ENCODE measurements around the gene KLHL40.

The KLHL40 gene

DNA sequence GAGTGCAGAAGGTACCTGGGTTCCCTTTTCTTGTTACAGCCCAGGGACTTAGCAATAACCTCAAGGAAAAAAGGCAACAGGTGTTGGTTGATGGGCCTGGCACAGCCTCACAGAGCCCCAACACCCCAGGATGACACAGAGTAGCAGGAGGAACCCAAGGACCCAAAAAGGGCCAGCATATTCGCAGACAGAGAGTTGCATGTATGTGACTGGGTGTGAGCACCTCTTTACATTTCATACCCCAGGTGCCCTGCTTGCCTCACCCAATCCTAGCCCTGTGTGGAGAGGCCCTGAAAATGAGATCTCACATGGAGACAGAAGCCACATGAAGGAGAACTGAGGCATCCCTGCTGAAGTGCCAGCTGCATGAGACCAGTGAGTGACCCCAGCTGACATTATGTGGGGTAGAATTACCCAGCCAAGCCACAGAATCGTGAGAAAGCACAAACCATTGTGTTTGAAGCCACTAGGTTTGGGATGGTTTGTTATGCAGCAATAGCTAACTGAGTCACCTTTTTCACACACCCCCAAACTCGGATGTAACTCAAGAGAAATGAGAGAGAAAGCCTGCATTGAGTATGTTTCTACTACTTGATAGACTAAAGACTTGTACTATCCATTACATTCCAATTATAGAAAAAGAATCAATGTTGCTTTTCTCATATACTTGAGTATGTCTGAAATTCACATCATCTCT, 43.5 kb downstream of the KLHL40 start:
- FAIRE-seq = no peak

DNA sequence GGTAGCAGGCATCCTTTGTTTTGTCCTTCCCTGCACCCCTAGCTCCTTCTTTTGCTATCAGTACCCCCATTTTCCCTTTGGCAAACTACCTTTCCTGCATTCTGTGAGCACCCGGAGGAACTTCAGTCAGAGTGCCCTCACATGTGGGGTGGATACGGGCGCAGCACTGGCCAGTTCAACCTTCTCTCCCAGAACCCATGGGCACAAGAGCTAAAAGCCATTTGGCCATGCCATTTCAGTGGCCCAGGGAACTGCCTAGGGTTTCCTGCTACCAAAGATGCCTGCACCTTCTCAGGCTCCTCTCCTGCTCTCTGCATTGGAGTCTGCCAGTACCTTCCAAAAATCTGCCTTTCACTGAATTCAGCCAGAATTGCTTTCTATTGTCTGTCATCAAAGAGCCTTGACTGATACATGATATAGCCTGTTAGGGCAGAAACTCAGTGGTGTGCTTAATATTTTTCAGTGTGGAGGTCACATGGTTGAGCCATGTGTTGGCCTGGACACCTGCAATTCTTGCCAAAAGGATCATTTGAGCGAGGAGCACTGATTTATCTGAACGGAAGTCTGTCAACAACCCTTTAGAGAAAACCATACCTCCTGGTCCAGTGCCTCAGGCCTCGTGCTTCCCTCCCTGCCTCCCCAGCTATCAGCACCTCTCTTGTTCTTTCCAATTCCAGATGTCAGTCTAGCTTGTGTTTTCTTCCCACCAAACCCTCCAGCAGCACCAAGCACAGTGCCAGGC, 44.2 kb downstream of the KLHL40 start:
- FAIRE-seq = no peak

DNA sequence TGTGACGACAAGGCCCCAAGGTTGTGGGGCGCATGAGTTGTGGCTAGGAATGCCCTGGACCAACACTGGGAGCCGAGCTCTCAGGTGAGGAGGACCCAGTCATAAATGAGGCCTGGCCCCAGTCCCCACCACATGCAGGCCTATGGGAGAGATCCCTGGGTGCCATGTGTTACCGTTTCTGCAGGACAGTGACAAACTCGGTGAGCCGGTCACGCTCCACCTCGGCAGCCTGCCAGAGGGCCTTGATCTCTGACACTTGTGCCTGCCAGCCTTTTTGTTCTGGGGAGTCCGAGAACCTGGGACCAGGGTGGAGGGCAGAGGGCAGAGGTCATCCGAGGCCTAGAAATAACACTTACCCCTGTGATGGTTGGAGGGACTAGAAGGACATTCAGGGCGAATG, 45.0 kb downstream of the KLHL40 start:
- FAIRE-seq = no peak

DNA sequence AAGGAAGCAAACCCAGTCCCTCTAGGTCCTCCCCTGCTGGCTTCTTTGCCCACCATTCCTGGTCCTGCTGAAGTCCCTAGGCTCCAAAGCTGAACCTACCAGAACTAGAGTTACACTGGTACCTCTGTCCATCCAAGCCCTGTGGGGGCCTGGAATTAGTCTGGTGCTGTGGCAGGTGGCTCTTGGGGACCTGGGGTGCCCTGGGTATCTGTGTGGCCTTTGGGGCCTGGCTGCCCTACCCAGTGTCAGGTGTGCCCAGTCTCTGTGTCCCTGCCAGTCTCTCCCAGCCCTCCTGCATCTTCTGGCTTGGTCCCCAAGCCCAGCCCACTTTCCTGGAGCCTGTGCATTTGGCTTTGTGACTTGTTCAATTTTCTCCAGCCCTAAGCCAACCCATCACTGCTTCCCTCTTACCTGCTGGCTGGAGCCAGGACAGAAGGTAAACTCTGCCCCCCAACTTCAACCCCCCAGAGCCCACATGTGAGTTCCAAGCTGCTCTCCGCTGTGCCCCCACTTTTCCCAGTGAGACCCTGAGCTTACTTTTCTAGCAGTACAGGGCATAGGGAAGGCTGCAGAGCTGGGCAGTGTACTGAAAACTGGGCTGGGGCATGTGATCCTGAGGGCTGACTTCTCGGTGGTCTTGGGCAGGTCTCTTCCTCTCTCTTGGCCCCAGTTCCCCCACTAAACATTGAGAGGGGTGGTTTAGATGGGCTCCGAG, 45.5 kb downstream of the KLHL40 start:
- FAIRE-seq = no peak

DNA sequence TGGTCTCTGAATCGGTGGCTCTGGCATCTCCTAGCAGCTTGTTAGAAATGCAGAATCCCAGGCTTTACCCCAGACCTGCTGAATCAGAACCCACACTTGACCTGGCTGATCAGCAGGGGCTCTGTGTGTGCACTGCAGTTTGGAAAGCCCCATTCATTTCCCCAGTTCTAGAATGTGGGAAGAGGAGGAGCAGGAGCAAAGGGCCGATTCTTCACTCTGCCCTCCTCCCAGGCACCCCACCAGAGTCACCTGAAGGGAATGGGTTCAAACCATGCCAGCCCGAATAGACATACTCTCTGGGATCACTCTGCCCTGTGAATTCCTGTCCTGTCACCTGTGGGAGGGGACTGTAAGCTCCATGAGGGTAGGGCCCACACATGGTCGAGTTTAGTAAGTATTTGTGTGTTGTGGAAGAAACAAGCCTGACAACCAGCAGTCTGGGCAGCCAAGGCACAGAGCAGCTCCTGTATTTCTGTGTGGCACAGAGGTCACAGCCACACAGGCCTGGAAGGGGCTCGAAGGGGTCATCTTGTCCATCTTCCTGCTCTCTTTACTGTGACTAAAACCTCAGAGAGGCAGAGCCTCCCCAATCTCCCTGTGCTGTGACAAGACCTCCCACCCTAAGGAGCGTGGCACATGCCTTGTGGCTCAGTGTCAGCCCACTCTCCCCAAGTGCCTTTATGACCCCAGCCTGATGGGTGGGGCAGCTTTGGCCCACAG, 46.3 kb downstream of the KLHL40 start:
- FAIRE-seq = no peak

DNA sequence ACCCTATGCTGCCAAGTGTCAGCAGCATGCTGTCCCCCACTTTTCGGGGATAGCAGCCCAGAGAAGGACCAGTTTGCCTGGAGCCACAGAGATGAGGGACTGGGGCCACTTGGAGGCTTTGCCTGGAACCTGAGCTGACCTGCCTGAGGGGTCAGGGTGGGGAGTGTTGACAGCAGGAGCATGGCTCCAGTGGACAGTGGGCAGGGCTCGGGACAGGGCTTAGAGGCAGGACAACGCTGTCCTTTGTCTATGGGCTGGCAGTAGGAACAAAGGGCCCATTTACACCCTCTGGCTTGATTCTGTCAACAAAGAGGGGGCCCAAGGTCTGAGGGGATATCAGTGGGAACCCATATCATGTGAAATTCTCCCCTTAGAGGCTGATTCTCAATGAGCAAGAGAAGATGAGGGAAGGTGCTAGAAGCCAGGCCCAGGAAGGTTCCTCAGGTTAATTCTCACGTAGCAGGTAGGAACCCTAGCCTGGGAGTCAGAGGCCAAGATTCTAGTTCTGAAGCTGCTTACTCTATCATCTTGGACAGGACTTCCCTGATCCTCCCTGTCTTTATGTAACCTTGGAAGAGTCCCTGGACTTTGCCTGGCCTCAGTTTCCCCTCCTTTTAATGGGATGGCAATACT, 47.0 kb downstream of the KLHL40 start:
- FAIRE-seq = no peak

DNA sequence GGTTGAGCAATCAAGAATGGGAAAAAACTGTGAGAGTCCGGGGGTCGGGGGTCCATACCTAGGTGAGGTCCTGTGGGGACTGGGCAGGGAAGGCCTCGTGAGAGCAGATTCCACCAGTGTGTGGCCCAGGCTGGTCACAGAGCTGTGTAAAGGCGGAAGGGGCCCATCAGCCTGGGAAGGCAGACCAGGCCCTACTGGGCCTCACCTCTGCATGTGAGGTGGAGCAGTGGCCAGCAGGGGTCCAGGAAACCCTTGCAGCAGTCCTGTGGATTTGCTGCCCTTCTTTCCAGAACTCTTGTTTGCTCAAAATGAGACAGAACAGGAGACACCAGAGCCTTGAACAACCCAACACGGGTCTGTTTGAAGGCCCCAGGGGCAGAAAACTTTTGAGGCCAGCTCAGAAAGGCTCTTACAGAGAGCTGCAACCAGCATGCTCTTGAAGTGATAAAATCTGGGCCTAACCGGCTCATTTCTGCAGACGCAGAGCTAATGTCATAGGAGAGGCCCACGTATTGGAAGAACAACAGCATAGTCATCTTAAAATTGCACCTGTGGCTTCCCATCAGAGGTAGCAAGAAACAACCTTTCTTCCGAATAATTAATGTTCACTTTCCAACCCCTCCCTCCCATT, 47.6 kb downstream of the KLHL40 start:
- no peak for FAIRE-seq

DNA sequence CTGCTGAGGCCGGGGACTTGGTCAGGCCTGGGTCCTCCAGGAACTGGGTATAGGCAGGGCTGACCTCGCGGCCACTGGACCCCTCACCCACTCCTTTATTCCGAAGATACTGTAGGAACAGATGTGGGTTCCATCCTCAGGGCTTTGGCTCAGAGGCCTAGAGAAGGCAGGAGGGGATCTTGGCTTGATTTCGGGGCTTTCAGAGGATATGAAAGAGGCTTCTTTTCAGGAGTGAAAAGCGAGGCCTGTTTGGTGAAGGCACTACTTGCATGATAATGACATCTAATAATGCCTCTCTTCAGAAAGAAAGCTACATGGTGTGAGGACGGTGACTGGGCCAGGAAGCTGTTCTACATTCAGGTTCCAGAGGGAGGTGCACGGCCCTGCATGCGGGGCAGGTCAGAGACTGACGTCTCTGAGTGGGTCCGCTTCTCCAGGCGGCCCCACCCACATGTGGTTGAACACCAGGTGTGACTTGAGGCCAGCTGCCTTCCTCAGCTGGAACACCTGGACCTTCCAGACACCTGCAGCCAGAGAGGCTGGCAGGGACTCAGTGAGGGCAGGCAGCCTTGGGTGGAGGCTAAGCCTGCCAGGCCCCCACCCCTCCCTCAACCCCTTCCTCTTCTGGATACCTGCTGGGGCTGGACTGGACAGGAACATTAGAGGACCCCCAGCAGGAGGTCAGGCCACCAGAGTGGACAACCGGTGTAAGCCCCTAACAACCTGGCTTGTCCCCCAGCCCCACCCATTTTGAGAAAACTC, 48.3 kb downstream of the KLHL40 start:
- no peak for FAIRE-seq

DNA sequence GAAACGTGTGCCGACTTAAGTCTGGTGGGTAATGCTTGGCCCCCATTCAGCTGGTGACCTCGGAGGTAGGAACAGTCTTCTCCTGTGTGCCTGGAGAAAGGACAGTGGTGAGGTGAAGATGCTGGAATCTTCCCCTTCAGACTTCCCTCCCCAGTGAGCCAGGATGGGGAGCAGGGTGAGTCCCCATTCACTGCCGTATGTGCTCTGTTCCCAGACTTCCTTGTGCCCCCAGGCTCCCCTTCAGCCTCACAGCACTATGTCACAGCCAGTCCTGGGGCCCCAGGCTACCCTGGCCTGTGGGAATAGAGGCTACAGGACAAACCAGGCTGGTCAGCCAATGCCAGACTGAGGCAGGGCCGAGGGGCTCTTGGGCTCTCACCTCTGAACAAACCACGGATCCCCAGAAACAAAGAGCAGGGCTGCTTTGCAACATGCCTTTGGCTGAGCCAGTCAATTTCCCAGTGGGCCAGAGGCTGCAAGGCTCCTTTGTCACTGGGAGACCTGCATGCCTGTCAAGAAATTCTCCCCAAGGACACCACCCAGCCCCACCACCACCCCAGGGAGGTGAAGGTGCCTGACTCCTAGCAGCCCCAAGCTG, 49.0 kb downstream of the KLHL40 start:
- no peak for FAIRE-seq

DNA sequence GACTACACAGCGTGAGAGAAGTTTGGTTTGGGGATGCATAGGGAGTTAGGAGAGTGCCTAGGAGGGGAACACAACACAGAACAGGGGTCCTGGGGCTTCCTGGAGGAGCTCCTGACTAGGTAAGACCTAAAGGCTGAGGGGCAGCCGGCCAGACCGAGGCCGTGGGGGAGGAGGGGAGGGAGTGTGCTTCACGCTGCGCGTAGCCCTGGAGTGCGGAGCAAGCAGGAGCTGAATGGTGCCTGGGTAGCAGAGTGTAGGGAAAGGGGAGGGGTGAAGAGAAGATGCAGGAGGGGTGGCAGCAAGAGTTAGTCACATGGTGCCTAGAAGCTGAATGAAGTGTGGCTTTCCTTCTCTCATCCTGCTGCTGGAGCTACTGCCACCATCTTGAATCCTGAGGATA, 49.7 kb downstream of the KLHL40 start:
- no peak for FAIRE-seq

DNA sequence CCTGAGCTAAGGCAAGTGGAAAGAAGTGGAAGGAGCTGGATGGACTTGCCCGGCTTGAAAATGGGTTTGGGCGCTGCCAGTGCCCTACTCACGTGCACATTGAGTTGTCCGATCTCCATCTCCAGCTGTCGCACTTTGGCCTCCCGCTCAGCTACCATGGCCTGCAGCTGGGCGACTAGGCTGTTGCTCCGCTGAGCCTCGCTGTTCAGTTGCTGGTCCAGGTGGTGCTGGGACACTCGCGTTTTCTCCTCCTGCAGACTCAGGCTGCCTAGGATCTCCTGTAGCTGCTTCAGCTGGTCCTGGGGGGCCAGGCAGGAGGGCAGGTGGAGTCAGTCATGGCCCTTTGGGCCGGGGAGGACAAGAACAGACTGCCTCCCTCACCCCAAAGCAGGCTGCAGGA, 50.3 kb downstream of the KLHL40 start:
- FAIRE-seq = no peak

DNA sequence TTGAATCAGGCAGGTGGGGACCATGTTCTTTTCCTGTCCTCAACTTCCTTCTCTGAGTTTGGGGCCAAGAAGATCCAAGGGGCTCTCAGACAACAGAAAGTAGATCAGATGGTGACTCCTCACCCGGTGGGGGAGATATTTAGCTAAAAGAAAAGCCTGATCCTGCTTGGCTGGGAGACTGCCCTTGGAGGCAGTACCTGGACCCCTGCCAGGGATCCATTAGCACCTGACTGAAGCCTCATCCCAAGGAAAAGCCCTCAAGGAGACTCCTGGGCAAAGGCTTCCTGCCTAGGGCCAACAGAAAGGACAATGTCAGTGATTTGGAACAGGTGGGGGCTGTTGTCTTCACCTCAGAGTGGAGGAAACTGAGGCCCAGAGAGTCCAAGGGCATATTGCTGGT, 50.7 kb downstream of the KLHL40 start:
- no peak for FAIRE-seq

DNA sequence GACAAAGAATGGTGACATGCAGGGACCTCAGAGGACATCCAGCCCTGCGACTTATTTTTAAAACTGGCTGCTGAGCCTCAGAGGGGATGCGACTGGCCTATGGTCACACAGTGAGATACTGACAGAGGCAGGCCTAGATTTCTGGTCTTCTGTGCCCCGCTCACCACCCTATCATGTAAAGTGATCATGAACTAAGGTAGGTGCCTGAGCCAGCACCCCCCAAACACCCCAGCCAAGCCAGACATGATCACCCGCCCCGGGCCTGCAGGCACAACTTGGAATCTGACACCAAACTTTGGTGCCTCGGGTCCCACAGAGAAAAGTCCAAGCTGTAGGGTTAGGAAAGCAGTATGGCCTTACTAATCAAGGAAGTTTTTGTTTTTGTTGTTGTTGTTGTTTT, 51.2 kb downstream of the KLHL40 start:
- FAIRE-seq = no peak

DNA sequence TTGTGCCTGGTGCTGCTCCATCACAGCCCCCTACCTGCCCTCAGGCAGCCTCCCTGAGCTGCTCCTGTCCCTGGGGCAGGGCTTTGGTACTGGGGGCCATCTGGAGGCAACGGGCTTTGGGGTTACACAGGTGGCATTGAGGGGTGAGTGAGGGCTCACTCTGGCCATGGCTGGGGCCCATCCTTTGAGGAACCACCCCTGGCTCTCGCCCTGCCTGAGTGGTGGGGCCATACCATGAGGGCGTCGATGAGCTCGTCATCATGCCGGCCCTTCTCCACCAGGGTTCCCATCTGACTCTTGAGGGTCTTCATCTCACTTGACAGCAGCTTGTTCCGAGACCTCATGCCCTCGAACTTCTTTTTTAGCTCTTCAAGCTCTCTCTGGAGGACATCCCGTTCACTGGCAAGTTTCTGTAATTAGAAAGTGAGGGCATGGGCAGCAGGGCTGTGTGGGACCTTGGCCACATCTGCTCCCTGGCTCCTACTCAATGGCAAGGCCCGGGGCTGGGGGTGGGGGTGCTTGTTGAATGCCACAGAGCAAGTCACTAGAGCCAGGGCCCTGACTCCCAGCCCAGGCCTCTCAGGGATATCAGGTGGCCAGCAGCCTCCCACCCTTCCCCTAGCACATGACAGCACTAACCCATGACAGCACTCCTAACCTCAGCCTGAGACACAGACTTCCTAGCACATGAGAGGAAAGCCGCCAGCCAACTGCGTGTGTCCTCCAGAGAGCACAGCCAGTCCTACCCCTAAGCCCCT, 54.2 kb downstream of the KLHL40 start:
- FAIRE-seq = no peak

DNA sequence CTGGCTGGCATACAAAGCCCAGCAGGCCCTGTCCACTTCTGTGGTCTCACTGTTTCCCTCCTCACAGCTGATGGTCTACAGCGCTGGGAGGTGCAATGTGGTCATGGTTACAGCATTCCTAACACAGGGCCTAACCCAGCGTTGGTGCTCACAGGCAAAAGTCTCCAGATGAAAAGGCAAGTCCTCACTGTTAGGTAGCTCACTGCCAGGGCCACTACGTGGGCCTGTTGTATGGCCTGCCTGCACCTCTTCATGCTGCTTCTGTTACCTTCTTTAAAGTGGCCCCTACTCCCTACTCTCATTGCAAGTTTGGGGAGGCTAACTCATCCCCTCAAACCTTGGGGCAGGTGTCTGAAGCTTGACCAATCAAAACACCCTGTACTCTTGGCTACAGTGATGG, 56.5 kb downstream of the KLHL40 start:
- FAIRE-seq = no peak

Data from G401.6 (cell line).